B cell (primary cell): ENCODE data around the gene FNDC11. TPM values are rescaled to one million over a fixed set of nuclear protein-coding genes. Genes with fewer than 3 reads are reported as not detected.

Experiments
- ATAC-seq: fragments of 200-7000 bp; cut with Tn5 transposase; one replicate; pipeline ENCODE4 v1.10.0; 2021; ENCODE audit warnings: low read depth, mild to moderate bottlenecking, moderate number of reproducible peaks, moderate library complexity
- CTCF ChIA-PET: fragments of 350-600 bp; sonication (Branson Sonifier 250); formaldehyde crosslinking; loops from one replicate; lab custom pipeline; 2021; ENCODE audit warnings: antibody characterized with exemption, inconsistent platforms; lab: Charles Lee
- POLR2A ChIA-PET: fragments of 350-600 bp; sonication (Branson Sonifier 250); formaldehyde crosslinking; loops from one replicate; lab custom pipeline; 2021; ENCODE audit warnings: antibody characterized with exemption; lab: Charles Lee
- DNase-seq: peaks from one replicate; pipeline ENCODE4 v3.0.0; 2013
- H2AFZ ChIP-seq: 2 replicates; pipeline ENCODE4 v1.6.1; 2012; ENCODE audit warnings: mild to moderate bottlenecking, low read depth, low read length; ENCODE audit not compliant: insufficient read depth, poor library complexity, severe bottlenecking
- H3K27ac ChIP-seq, 2 donors: 1 replicate in 1 of 2; 2 replicates in 1 of 2; pipeline ENCODE4 v1.5.1; 2012 to 2013; ENCODE audit warnings: low read length in 2 of 2, mild to moderate bottlenecking in 2 of 2, moderate library complexity in 1 of 2
- H3K27me3 ChIP-seq, 4 experiments: fragments of 200-600 bp in 1 of 4; sonication (generic) in 1 of 4; replicated peaks in 1 of 4; 1 replicate in 2 of 4; 2 replicates in 2 of 4; pipeline versions ENCODE4 v1.6.1 to v1.7.0; 2013 to 2016; ENCODE audit warnings: low read length in 3 of 4, mild to moderate bottlenecking in 2 of 4, mixed read lengths in 1 of 4, moderate library complexity in 1 of 4; ENCODE audit not compliant: insufficient read depth in 4 of 4, control insufficient read depth in 3 of 4; ENCODE audit errors: control extremely low read depth in 1 of 4
- H3K36me3 ChIP-seq, 2 experiments: replicated peaks in 1 of 2; 1 replicate in 1 of 2; 2 replicates in 1 of 2; pipeline versions ENCODE4 v1.6.1 to v1.7.1; 2013; ENCODE audit warnings: low read length in 1 of 2; ENCODE audit not compliant: insufficient read depth in 2 of 2, control insufficient read depth in 1 of 2; ENCODE audit errors: control extremely low read depth in 1 of 2, extremely low read depth in 1 of 2
- H3K4me1 ChIP-seq, 2 donors: fragments of 200-600 bp in 1 of 2; sonication (generic) in 1 of 2; 1 replicate in 1 of 2; 2 replicates in 1 of 2; pipeline versions ENCODE4 v1.5.1 to v1.6.1; 2013 to 2017; ENCODE audit warnings: low read length in 2 of 2; ENCODE audit not compliant: control insufficient read depth in 2 of 2, insufficient read depth in 2 of 2
- H3K4me2 ChIP-seq: replicated peaks from 2 replicates; pipeline ENCODE3; 2012; ENCODE audit warnings: mild to moderate bottlenecking, low read depth, low read length; ENCODE audit not compliant: poor library complexity, severe bottlenecking
- H3K4me3 ChIP-seq, 5 experiments: fragments of 200-600 bp in 1 of 5; sonication (generic) in 1 of 5; 1 replicate in 3 of 5; 2 replicates in 2 of 5; pipeline versions ENCODE4 v1.5.1 to v1.7.0; 2011 to 2016; ENCODE audit warnings: low read length in 4 of 5, mild to moderate bottlenecking in 4 of 5, low read depth in 2 of 5, control low read depth in 1 of 5, moderate library complexity in 1 of 5; ENCODE audit not compliant: insufficient read depth in 1 of 5; ENCODE audit errors: control extremely low read depth in 1 of 5, extremely low read depth in 1 of 5
- H3K79me2 ChIP-seq: fragments of 200-600 bp; sonication (generic); one replicate; pipeline ENCODE4 v1.6.0; 2016; ENCODE audit warnings: low read length; ENCODE audit not compliant: control insufficient read depth, insufficient read depth
- H3K9ac ChIP-seq: fragments of 200-600 bp; sonication (generic); 2 replicates; pipeline ENCODE4 v1.6.1; 2017; ENCODE audit warnings: mild to moderate bottlenecking, low read length, moderate library complexity
- H3K9me3 ChIP-seq, 3 donors: one replicate each; pipeline versions ENCODE4 v1.6.1 to v1.7.1; 2013; ENCODE audit warnings: low read length in 2 of 3; ENCODE audit not compliant: control insufficient read depth in 2 of 3, insufficient read depth in 1 of 3; ENCODE audit errors: control extremely low read depth in 1 of 3
- H4K20me1 ChIP-seq: 2 replicates; pipeline ENCODE4 v1.6.0; 2012; ENCODE audit warnings: mild to moderate bottlenecking, low read length; ENCODE audit not compliant: insufficient read depth, control insufficient read depth, poor library complexity, severe bottlenecking
- H3K27ac Mint-ChIP-seq: one replicate; pipeline ENCODE4 v1.8.0; 2021; ENCODE audit warnings: mixed read lengths
- H3K27me3 Mint-ChIP-seq: one replicate; pipeline ENCODE4 v1.8.0; 2021; ENCODE audit warnings: mixed read lengths
- H3K4me1 Mint-ChIP-seq: one replicate; pipeline ENCODE4 v1.8.0; 2021; ENCODE audit warnings: mixed read lengths
- H3K4me3 Mint-ChIP-seq: one replicate; pipeline ENCODE4 v1.8.0; 2021; ENCODE audit warnings: mixed read lengths
- H3K9me3 Mint-ChIP-seq: one replicate; pipeline ENCODE4 v1.8.0; 2022; ENCODE audit warnings: mixed read lengths; ENCODE audit not compliant: insufficient read depth
- EZH2 ChIP-seq: IDR thresholded peaks from 2 replicates; pipeline ENCODE4 v1.6.1; 2012; ENCODE audit warnings: borderline replicate concordance, low read depth, mild to moderate bottlenecking, moderate library complexity, low read length; ENCODE audit not compliant: insufficient read depth, poor library complexity, severe bottlenecking
- WGBS: methylation state at CpG from one replicate; pipeline ENCODE4 v1.1.5; 2013; ENCODE audit warnings: missing lambda C conversion rate; ENCODE audit not compliant: insufficient coverage; 5-methylcytosine and 5-hydroxymethylcytosine counted together
- intact Hi-C: fragments of 100-400 bp; cut with micrococcal nuclease; formaldehyde crosslinking; loops from one replicate; pipeline ENCODE4 v1.10.0; 2022
- polyA plus RNA-seq: library from polyadenylated mRNA; depleted of rRNA; stranded (reverse); fragments of >200 nt; gene quantifications from 2 replicates; pipeline ENCODE4 v1.2.3, GENCODE V29; 2012
- total RNA-seq, 2 donors: library from RNA; stranded (reverse); fragments of 120-200 nt in 1 of 2; gene quantifications; 1 replicate in 1 of 2; 2 replicates in 1 of 2; pipeline versions ENCODE4 v1.2.3 to v1.2.4, GENCODE V29; 2013 to 2022
- TF ChIP-seq, protein P1 (sequence below): fragments of 200-600 bp; IDR thresholded peaks from one replicate; pipeline ENCODE4 v1.8.0; 2022; ENCODE audit warnings: antibody characterized with exemption, mild to moderate bottlenecking

Gene FNDC11
- total and polyA plus RNA-seq, 2 donors (not counting 1 experiment from before 2014, with no cell fraction given), result 3.8 to 34.2 TPM

DNA sequence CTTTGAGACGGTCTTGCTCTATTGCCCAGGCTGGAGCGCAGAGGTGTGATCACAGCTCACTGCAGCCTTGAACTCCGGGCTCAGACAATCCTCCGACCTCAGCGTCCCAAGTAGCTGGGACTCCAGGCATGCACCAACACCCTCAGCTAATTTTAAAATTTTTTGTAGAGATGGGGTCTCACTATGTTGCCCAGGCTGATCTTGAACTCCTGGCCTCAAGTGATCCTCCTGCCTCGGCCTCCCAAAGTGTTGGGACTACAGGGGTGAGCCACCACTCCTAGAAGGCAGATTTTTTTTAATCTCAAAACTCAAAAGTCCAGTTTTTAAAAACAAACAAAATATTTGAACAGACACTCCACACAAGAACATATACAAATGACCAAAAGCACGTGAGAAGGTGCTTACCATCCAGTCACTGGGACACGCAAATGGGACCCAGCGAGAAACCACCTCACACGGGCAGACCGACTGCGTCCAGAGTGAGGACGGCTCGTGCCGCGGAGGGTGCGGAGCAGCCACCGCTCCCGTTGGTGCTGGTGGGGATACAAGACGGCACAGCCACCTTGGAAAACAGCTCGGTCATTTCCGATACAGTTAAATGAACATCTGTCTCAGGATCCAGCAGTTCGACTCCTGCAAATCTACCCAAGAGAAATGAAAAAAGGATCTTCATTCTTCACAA lies 28.6 kb downstream of the FNDC11 start:
- ATAC-seq, result no peak
- ChIA-PET CTCF (interaction anchor here (1.1 to 2.5 kb wide), 8 partner anchors 9 to 392 kb away, joined by 3 to 18 read pairs (median 5); partner anchors contain the start of genes PTK6 and TPD52L2), POLR2A (interaction anchor here (1.6 kb wide), 1 partner anchor 60 kb away, joined by 5 read pairs; no protein-coding TSS in a partner anchor)
- Histone ChIP-seq H3K27ac (no peak overlapping the region), H3K4me3 (no peak overlapping the region), H4K20me1 (no peaks in the 10 kb centered on the region), H3K9me3 (no peaks in the 10 kb centered on the region), H3K27me3 (no peaks in the 10 kb centered on the region), H3K9ac (no peak overlapping the region), H3K4me2 (no peak overlapping the region), H3K4me1 (peaks cover 0 to 7% of the 10 kb centered on the region in 2 donors), H2AFZ (no peak overlapping the region), H3K79me2 (no peaks in the 10 kb centered on the region), H3K36me3 (no peaks in the 10 kb centered on the region)
- no peak for DNase-seq
- Mint-ChIP-seq H3K4me3 (no peak overlapping the region), H3K4me1 (peaks cover 3% of the 10 kb centered on the region), H3K27ac (no peak overlapping the region), H3K27me3 (no peaks in the 10 kb centered on the region), H3K9me3 (no peaks in the 10 kb centered on the region)
- 95% methylated on average over 18 of the region's 23 CpGs for WGBS
- intact Hi-C loops, result loop anchor here (5.0 kb wide), 1 partner anchor 60 kb away; no protein-coding TSS in a partner anchor
- TF ChIP-seq, protein P1, sequence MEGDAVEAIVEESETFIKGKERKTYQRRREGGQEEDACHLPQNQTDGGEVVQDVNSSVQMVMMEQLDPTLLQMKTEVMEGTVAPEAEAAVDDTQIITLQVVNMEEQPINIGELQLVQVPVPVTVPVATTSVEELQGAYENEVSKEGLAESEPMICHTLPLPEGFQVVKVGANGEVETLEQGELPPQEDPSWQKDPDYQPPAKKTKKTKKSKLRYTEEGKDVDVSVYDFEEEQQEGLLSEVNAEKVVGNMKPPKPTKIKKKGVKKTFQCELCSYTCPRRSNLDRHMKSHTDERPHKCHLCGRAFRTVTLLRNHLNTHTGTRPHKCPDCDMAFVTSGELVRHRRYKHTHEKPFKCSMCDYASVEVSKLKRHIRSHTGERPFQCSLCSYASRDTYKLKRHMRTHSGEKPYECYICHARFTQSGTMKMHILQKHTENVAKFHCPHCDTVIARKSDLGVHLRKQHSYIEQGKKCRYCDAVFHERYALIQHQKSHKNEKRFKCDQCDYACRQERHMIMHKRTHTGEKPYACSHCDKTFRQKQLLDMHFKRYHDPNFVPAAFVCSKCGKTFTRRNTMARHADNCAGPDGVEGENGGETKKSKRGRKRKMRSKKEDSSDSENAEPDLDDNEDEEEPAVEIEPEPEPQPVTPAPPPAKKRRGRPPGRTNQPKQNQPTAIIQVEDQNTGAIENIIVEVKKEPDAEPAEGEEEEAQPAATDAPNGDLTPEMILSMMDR, result no peak
- TF ChIP-seq EZH2, result no peak
